Endothelial cell of umbilical vein (primary cell): ENCODE measurements around the gene SPOP. TPM values are rescaled to one million over a fixed set of nuclear protein-coding genes. Genes with fewer than 3 reads are reported as not detected.

Source experiments
- BruUV-seq: library from RNA; stranded (reverse); fragments of 400-500 nt; replicated peaks from 2 replicates; lab custom pipeline; 2021; lab: Mats Ljungman, UMichigan
- CTCF ChIA-PET: fragments of 300-600, 350-600 bp; sonication (Branson Sonifier 250); formaldehyde crosslinking; loops from one replicate; lab custom pipeline; 2021; ENCODE audit warnings: antibody characterized with exemption, inconsistent platforms; lab: Charles Lee
- POLR2A ChIA-PET: fragments of 300-600, 350-600 bp; sonication (Branson Sonifier 250); formaldehyde crosslinking; loops from one replicate; lab custom pipeline; 2021; ENCODE audit warnings: antibody characterized with exemption, inconsistent platforms; lab: Charles Lee
- DNase-seq: peaks from one replicate; pipeline ENCODE4 v3.0.0-alpha.2; 2011; ENCODE audit warnings: low read depth, low spot score
- FAIRE-seq: peaks from 2 replicates; lab custom pipeline; 2011; peaks lifted over from hg19 to GRCh38; lab: Jason Lieb, UNC
- H2AFZ ChIP-seq: 2 replicates; pipeline ENCODE4 v1.6.0; 2012; ENCODE audit warnings: low read depth, low read length, control low read depth, inconsistent platforms
- H3K27ac ChIP-seq: 2 replicates; pipeline ENCODE4 v1.5.1; 2011; ENCODE audit warnings: low read depth, mild to moderate bottlenecking, control low read depth, low read length, moderate library complexity; ENCODE audit not compliant: insufficient read depth
- H3K27me3 ChIP-seq, 2 experiments: 2 replicates each; pipeline versions ENCODE4 v1.6.0 to v1.6.1; 2011; ENCODE audit warnings: low read length in 2 of 2, mixed read lengths in 1 of 2; ENCODE audit not compliant: control insufficient read depth in 2 of 2, insufficient read depth in 2 of 2
- H3K36me3 ChIP-seq, 2 experiments: 2 replicates in 1 of 2; 3 replicates in 1 of 2; pipeline ENCODE4 v1.5.1; 2011; ENCODE audit warnings: low read length in 2 of 2, mild to moderate bottlenecking in 1 of 2, moderate library complexity in 1 of 2; ENCODE audit not compliant: control insufficient read depth in 2 of 2, insufficient read depth in 2 of 2; ENCODE audit errors: extremely low read depth in 1 of 2
- H3K4me1 ChIP-seq: 3 replicates; pipeline ENCODE4 v1.5.1; 2011; ENCODE audit warnings: mild to moderate bottlenecking, low read length; ENCODE audit not compliant: control insufficient read depth, insufficient read depth; ENCODE audit errors: extremely low read depth
- H3K4me2 ChIP-seq: 2 replicates; pipeline ENCODE4 v1.6.1; 2011; ENCODE audit warnings: low read length, control low read depth, mixed read lengths; ENCODE audit not compliant: insufficient read depth
- H3K4me3 ChIP-seq, 3 experiments: fragments of 200-600 bp in 1 of 3; sonication (generic), shearing (Covaris generic) in 1 of 3; replicated peaks in 1 of 3; 2 replicates each; pipeline ENCODE4 v1.5.1; 2011 to 2016; ENCODE audit warnings: control low read depth in 3 of 3, low read length in 3 of 3, mild to moderate bottlenecking in 2 of 3, inconsistent platforms in 1 of 3, low read depth in 1 of 3, moderate library complexity in 1 of 3; ENCODE audit not compliant: insufficient read depth in 1 of 3
- H3K79me2 ChIP-seq: 2 replicates; pipeline ENCODE4 v1.6.0; 2012; ENCODE audit warnings: low read length, inconsistent platforms; ENCODE audit not compliant: control insufficient read depth, insufficient read depth
- H3K9ac ChIP-seq: replicated peaks from 2 replicates; pipeline ENCODE3; 2011; ENCODE audit warnings: low read length, control low read depth; ENCODE audit not compliant: insufficient read depth; ENCODE audit errors: extremely low read depth
- H3K9me1 ChIP-seq: replicated peaks from 3 replicates; pipeline ENCODE4 v1.6.0; 2011; ENCODE audit warnings: mild to moderate bottlenecking, low read length; ENCODE audit not compliant: control insufficient read depth, insufficient read depth; ENCODE audit errors: extremely low read depth
- H3K9me3 ChIP-seq: replicated peaks from 2 replicates; pipeline ENCODE4 v1.5.1; 2012; ENCODE audit warnings: low read length, inconsistent platforms; ENCODE audit not compliant: control insufficient read depth, insufficient read depth
- H4K20me1 ChIP-seq: replicated peaks from 2 replicates; pipeline ENCODE3; 2011; ENCODE audit warnings: mild to moderate bottlenecking, low read length; ENCODE audit not compliant: control insufficient read depth, insufficient read depth; ENCODE audit errors: extremely low read depth
- EZH2 ChIP-seq: IDR thresholded peaks from 2 replicates; pipeline ENCODE4 v1.6.1; 2012; ENCODE audit warnings: borderline replicate concordance, low read depth, mild to moderate bottlenecking, moderate library complexity, low read length, inconsistent platforms; ENCODE audit not compliant: severe bottlenecking
- FOS ChIP-seq: IDR thresholded peaks from 2 replicates; pipeline ENCODE4 v1.6.1; 2011; ENCODE audit warnings: mild to moderate bottlenecking, low read length, moderate library complexity, borderline replicate concordance; ENCODE audit not compliant: insufficient read depth
- GATA2 ChIP-seq: IDR thresholded peaks from 2 replicates; pipeline ENCODE4 v1.7.0; 2011; ENCODE audit warnings: low read depth, mild to moderate bottlenecking, moderate library complexity, mixed read lengths, low read length; ENCODE audit not compliant: insufficient read length, insufficient read depth
- JUN ChIP-seq: IDR thresholded peaks from 2 replicates; pipeline ENCODE4 v1.6.1; 2011; ENCODE audit warnings: borderline replicate concordance, low read depth; ENCODE audit not compliant: insufficient read length, insufficient read depth
- MAX ChIP-seq: IDR thresholded peaks from 2 replicates; pipeline ENCODE4 v1.6.1; 2011; ENCODE audit not compliant: insufficient read depth, insufficient read length
- MYC ChIP-seq: IDR thresholded peaks from one replicate; pipeline ENCODE4 v1.6.1; 2011; ENCODE audit warnings: mild to moderate bottlenecking, low read depth, low read length
- POLR2A ChIP-seq: IDR thresholded peaks from 2 replicates; pipeline ENCODE4 v1.6.1; 2012; ENCODE audit warnings: low read depth, mild to moderate bottlenecking, control low read depth, low read length
- POLR2AphosphoS5 ChIP-seq: IDR thresholded peaks from 2 replicates; pipeline ENCODE4 v1.6.1; 2012; ENCODE audit warnings: low read depth, mild to moderate bottlenecking, control low read depth, low read length, moderate library complexity; ENCODE audit not compliant: insufficient read depth
- dilution Hi-C: fragments of 300-500 bp; cut with MboI; formaldehyde crosslinking; loops from one replicate; pipeline ENCODE4 v1.15.0; 2019; ENCODE audit warnings: low sequenced_read_pairs; ENCODE audit not compliant: extremely low pct_ligation_motif_present
- intact Hi-C: fragments of 100-400 bp; cut with micrococcal nuclease; formaldehyde crosslinking; loops from one replicate; pipeline ENCODE4 v1.10.0; 2022
- polyA plus RNA-seq, 4 experiments: library from polyadenylated mRNA; depleted of rRNA in 3 of 4; stranded (reverse) in 3 of 4; unstranded in 1 of 4; fragments of >200 nt; gene quantifications; 2 replicates each; pipeline versions ENCODE4 v1.2.1 to v1.2.3, GENCODE V29; 2011 to 2012; ENCODE audit warnings: missing spikeins in 1 of 4
- total RNA-seq: library from RNA; stranded (reverse); gene quantifications from 2 replicates; pipeline ENCODE4 v1.2.3, GENCODE V29; 2021
- TF ChIP-seq, protein P1 (sequence below), 2 donors: IDR thresholded peaks; 1 replicate in 1 of 2; 2 replicates in 1 of 2; pipeline ENCODE4 v1.5.1; 2011; ENCODE audit warnings: low read length in 2 of 2, mild to moderate bottlenecking in 2 of 2, moderate library complexity in 2 of 2, control low read depth in 1 of 2, inconsistent platforms in 1 of 2, low read depth in 1 of 2; ENCODE audit not compliant: insufficient read depth in 1 of 2; ENCODE audit errors: extremely low read depth in 1 of 2

Gene SPOP
- total and polyA plus RNA-seq, 2 donors (not counting 3 experiments of a cell fraction or from before 2014, with no cell fraction given): 46.9 to 61.0 TPM

DNA sequence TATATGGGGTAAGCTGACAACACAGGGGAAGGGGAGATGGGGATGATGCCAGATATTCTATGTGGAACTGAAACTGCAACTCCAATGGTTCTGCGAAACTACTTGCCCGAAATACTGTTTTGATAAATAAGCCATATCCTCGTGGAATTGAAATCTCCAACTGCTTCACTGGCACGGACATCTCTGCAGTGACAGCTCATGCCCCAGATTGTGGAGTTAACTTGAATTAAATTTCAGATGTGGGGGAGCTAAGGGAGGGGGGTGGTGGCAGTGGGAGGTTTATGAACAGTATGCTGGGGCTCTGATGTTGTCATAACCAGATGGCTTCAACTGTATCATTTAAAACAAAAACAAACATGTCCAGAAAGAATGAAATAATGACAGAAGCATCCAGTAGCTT is 80.5 kb downstream of the SPOP start:
- H3K9me1 ChIP-seq: no peaks in the 10 kb centered on the region
- no TSS peak for BruUV-seq
- FAIRE-seq (no peak), DNase-seq (no peak)
- no peak overlapping the region for H2AFZ ChIP-seq
- intact Hi-C loops (no loop called here), dilution Hi-C loops (no loop called here)
- no peak overlapping the region for H3K27ac ChIP-seq
- ChIA-PET CTCF (interaction anchor here (0.7 to 3.5 kb wide), 12 partner anchors 11 to 399 kb away, joined by 3 to 15 read pairs (median 4); partner anchors contain the start of gene NXPH3), POLR2A (no interaction called here)
- no peak for TF ChIP-seq JUN
- no peak for TF ChIP-seq FOS
- no peak for TF ChIP-seq MAX
- no peak for TF ChIP-seq POLR2A
- TF ChIP-seq, protein P1, sequence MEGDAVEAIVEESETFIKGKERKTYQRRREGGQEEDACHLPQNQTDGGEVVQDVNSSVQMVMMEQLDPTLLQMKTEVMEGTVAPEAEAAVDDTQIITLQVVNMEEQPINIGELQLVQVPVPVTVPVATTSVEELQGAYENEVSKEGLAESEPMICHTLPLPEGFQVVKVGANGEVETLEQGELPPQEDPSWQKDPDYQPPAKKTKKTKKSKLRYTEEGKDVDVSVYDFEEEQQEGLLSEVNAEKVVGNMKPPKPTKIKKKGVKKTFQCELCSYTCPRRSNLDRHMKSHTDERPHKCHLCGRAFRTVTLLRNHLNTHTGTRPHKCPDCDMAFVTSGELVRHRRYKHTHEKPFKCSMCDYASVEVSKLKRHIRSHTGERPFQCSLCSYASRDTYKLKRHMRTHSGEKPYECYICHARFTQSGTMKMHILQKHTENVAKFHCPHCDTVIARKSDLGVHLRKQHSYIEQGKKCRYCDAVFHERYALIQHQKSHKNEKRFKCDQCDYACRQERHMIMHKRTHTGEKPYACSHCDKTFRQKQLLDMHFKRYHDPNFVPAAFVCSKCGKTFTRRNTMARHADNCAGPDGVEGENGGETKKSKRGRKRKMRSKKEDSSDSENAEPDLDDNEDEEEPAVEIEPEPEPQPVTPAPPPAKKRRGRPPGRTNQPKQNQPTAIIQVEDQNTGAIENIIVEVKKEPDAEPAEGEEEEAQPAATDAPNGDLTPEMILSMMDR (IDR thresholded peaks at IDR 0.05; ENCODE audit: extremely low read depth in 1 of 2, insufficient read depth in 1 of 2, low read depth in 1 of 2, low read length in 2 of 2): no peak
- TF ChIP-seq MYC: no peak
- TF ChIP-seq GATA2: no peak
- TF ChIP-seq POLR2AphosphoS5: no peak
- no peak for TF ChIP-seq EZH2
- no peaks in the 10 kb centered on the region for H3K9me3 ChIP-seq
- no peaks in the 10 kb centered on the region for H3K79me2 ChIP-seq
- H3K4me1 ChIP-seq: peaks cover 7% of the 10 kb centered on the region
- H3K27me3 ChIP-seq: no peaks in the 10 kb centered on the region
- no peaks in the 10 kb centered on the region for H4K20me1 ChIP-seq
- no peak overlapping the region for H3K4me2 ChIP-seq
- H3K4me3 ChIP-seq: no peak overlapping the region
- peaks cover 2 to 15% of the 10 kb centered on the region in 2 experiments for H3K36me3 ChIP-seq
- no peak overlapping the region for H3K9ac ChIP-seq
